T follicular helper cell (primary cell): ENCODE measurements around the gene SORCS2.

Experiments
- DNase-seq: peaks from one replicate; pipeline ENCODE4 v3.0.0-alpha.2; 2020; ENCODE audit warnings: low read depth

SORCS2 gene

GRCh38 chr4:7375427-7375826 is 183.1 kb downstream of the SORCS2 start:
- no peak for DNase-seq

- DNase-seq, result no peak
Measured at GRCh38 chr4:7377223-7377865, 185.0 kb downstream of the SORCS2 start.

- no peak for DNase-seq
Measured at GRCh38 chr4:7379186-7379585, 186.8 kb downstream of the SORCS2 start.

- DNase-seq, result no peak
Measured at GRCh38 chr4:7379719-7380118, 187.4 kb downstream of the SORCS2 start.

GRCh38 chr4:7381221-7381889 is 189.0 kb downstream of the SORCS2 start:
- DNase-seq, result no peak

GRCh38 chr4:7381890-7382633 is 189.7 kb downstream of the SORCS2 start:
- no peak for DNase-seq

GRCh38 chr4:7382634-7383014 is 190.3 kb downstream of the SORCS2 start:
- DNase-seq, result no peak

- no peak for DNase-seq
Measured at GRCh38 chr4:7383266-7383665, 190.9 kb downstream of the SORCS2 start.

- no peak for DNase-seq
Measured at GRCh38 chr4:7384003-7384928, 191.9 kb downstream of the SORCS2 start.

GRCh38 chr4:7384929-7385890 is 192.9 kb downstream of the SORCS2 start:
- DNase-seq, result no peak

- no peak for DNase-seq
Measured at GRCh38 chr4:7387925-7388324, 195.6 kb downstream of the SORCS2 start.

GRCh38 chr4:7388627-7389026 is 196.3 kb downstream of the SORCS2 start:
- no peak for DNase-seq

- no peak for DNase-seq
Measured at GRCh38 chr4:7389101-7389701, 196.9 kb downstream of the SORCS2 start.

- no peak for DNase-seq
Measured at GRCh38 chr4:7389719-7390118, 197.4 kb downstream of the SORCS2 start.

- DNase-seq, result no peak
Measured at GRCh38 chr4:7390336-7390735, 198.0 kb downstream of the SORCS2 start.

- no peak for DNase-seq
Measured at GRCh38 chr4:7390906-7391636, 198.7 kb downstream of the SORCS2 start.

- no peak for DNase-seq
Measured at GRCh38 chr4:7391637-7392437, 199.5 kb downstream of the SORCS2 start.

- no peak for DNase-seq
Measured at GRCh38 chr4:7392438-7393421, 200.4 kb downstream of the SORCS2 start.
